GM12865 (cell line): Measurements from ENCODE around the gene NFIC.
"Not testable (repeated sequence)": the region's sequence is repeated elsewhere in the genome, so short reads cannot be mapped to it uniquely, and the experiment has no call there.

Source experiments
- DNase-seq: peaks from one replicate; pipeline ENCODE4 v3.0.0; 2010; ENCODE audit warnings: low read depth
- H3K4me3 ChIP-seq: 2 replicates; pipeline ENCODE4 v1.5.1; 2011; ENCODE audit warnings: mild to moderate bottlenecking, low read depth, low read length, control low read depth
- CTCF ChIP-seq: IDR thresholded peaks from 2 replicates; pipeline ENCODE4 v1.5.1; 2011; ENCODE audit warnings: low read length, control low read depth, low read depth, inconsistent platforms; ENCODE audit not compliant: insufficient read depth; ENCODE audit errors: missing control alignments

The NFIC gene

DNA sequence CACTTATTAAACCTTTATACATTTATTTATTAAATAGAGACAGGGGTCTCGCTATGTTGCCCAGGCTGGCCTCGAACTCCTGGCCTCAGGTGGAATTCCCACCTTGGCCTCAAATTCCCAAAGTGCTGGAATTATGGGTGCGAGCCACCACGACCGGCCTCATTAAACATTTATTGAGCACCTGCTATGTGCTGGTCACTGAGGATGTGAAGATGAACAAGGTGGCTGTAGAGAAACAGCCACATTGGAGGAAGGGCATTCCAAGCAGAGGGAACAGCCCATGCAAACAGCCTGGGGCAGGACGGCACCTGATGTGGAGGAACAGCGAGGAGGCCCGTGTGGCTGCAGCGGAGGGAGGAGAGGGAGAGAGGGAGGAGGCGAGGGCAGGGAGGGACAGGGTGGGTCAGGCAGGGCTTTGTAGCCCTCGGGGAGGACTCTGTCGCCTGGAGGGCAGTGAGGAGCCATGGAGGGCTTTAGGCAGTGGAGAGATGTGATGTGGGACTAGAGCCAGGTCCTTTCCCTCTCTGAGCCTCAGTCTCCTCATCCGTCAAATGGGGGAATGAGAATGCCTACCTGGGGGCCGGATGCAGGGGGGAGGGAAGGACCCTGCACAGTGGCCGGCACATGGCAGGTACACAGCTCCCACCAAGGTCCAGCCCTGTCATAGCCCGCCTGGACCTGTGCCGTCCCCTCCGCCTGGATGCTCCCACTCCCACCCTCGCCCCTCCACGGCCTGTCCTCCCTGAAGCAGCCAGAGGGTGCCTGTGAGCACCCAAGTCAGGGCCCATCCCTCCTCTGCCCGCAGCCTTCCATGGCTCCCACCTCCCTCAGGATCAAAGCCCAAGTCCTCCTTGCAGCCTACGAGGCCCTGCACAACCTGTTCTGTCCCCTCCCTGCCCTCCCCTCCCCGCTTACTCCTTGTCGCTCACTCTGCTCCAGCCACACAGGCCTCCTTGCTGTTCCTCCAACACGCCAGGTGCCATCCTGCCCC lies 21.5 kb upstream of the NFIC start:
- no peak for TF ChIP-seq CTCF
- no peak for DNase-seq
- no peak overlapping the region for H3K4me3 ChIP-seq

DNA sequence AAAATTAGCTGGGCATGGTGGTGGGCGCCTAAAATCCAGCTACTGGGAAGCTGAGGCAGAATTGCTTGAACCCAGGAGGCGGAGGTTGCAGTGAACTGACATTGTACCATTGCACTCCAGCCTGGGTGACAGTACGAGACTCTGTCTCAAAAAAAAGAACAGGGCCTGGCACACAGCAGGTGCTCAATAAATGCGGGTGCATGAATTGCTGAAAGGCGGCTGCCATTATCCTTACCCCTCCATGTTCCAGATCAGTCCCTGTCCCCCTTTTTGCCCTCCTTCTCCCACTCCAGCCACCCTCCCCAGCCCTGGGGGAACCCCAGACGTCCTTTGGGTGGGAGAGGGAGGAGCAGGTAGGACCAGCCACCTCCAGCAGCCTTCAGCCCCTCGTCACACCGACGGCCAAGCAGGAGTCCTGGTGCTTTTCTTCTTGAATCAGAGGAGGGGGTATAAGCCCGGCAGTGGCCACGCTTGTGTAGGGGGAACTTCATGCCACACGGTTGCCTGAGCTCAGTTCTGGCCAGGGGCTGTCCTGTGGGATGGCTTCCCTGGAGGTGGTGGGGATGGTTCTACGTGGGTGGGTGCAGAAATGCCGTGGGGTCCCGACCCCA lies 20.4 kb upstream of the NFIC start:
- DNase-seq: no peak
- TF ChIP-seq CTCF: no peak
- H3K4me3 ChIP-seq: no peak overlapping the region

DNA sequence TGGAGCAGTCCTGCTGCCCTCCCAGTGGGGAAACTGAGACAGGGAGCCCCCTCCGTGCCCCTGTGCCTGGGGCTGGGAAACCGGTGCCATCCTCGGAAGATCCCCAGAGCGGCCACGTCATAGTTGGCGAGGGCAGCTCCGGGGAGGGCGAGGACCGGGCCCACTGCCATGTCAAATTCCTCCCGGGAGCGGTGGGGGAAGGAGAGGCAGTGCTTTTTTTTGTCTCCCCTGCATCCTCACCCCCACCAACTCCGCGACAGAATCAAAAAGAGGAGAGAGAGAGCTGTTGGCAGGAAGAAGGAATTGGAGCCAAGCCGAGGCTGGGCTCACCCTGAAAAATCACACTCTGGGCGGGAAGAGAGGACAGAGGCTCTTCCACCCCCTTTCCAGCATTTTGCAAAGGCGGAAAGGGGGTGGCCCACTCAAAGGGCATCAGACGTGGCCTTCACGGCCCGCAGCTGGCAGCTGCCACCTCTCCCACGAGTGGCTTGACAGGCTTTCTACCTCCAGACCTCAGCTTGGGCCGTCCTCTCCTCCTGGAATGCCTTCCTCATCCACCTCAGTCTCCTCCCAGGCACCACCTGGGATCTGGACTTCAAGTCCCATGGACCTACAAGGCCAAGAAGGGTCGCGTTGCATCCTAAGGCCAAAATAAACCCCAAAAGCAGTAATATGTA lies 19.6 kb upstream of the NFIC start:
- H3K4me3 ChIP-seq: no peak overlapping the region
- no peak for TF ChIP-seq CTCF
- no peak for DNase-seq

- DNase-seq: no peak
- H3K4me3 ChIP-seq: no peak overlapping the region
- TF ChIP-seq CTCF: no peak
Observed at GRCh38 chr19:3348042-3348441, 18.3 kb upstream of the NFIC start.

DNA sequence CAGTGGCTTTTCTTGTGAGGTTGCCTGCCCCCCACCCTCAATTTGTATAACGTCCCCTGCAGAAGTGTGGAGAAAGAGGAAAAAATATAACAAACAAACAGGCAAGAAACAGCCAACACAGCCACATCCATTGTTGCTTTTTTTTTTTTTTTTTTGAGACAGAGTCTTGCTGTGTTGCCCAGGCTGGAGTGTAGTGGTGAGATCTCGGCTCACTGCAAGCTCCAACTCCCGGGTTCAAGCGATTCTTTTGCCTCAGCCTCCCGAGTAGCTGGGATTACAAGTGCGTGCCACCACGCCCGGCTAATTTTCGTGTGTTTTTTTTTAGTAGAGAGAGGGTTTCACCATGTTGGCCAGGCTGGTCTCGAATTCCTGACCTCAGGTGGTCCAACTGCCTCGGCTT lies 17.9 kb upstream of the NFIC start:
- DNase-seq, H3K4me3 ChIP-seq: not testable (repeated sequence)

- no peak for DNase-seq
- TF ChIP-seq CTCF: no peak
Observed at GRCh38 chr19:3350014-3350663, 16.2 kb upstream of the NFIC start.

More at GRCh38 chr19:3350014-3350663, 16.2 kb upstream of the NFIC start:
- H3K4me3 ChIP-seq: no peak overlapping the region
